Transverse colon (tissue), 4 donors: ENCODE results near the gene C2orf42.
A peak's percentile ranks its signal among the peaks of the same experiment; 100 is the strongest.

ENCODE experiments used
- POLR2A ChIP-seq: fragments of 450-650 bp; IDR thresholded peaks from one replicate; pipeline ENCODE4 v1.6.1; 2016; ENCODE audit warnings: antibody characterized with exemption, mild to moderate bottlenecking, moderate library complexity
- POLR2AphosphoS5 ChIP-seq, 3 donors: sonication (generic); formaldehyde crosslinking; IDR thresholded peaks; one replicate each; pipeline ENCODE4 v1.6.1; 2016; ENCODE audit warnings: antibody characterized with exemption in 3 of 3
- TF ChIP-seq, protein P1 (sequence below), 5 experiments: fragments of 200-600 bp in 3 of 5; fragments of 450-650 bp in 2 of 5; sonication (generic) in 3 of 5; IDR thresholded peaks; 1 replicate in 2 of 5; 2 replicates in 3 of 5; pipeline ENCODE4 v1.5.1; 2016 to 2017; ENCODE audit warnings: antibody characterized with exemption in 5 of 5, inconsistent platforms in 3 of 5, mild to moderate bottlenecking in 2 of 5, moderate library complexity in 1 of 5

DNA sequence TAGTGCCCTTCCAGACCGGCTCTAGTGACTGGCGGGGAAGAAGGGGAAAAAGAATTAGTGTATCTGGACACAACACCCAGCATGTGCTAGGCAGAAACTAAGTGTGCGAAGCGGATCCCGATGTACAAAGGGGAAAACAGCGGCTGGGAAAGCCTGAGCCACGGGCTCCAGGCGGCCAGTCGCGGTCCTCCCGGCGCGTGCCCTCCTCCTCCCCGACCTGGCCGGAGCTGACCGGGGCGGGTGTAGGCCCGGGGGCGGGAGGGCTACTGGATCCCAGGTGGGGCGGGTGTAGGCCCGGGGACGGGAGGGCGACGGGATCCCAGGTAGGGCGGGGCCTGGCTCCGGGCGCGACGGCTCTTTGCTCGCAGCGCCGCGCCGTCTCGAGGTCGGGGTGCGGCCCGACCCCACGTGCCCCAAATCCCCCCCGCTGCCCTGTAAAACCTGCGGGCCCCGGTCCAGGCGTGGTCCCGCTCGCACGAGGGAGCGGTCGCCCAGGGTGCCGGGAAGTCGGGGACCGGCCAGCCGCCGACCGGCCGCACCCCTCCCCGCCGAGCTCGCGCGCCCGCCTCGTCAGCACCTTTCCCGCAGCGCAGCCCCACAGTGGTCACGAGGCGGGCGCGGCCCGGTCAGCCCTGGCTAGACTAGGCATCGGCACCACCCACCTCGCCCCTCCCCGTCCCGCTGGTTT lies 48.8 kb downstream of the C2orf42 start:
- TF ChIP-seq, protein P1, sequence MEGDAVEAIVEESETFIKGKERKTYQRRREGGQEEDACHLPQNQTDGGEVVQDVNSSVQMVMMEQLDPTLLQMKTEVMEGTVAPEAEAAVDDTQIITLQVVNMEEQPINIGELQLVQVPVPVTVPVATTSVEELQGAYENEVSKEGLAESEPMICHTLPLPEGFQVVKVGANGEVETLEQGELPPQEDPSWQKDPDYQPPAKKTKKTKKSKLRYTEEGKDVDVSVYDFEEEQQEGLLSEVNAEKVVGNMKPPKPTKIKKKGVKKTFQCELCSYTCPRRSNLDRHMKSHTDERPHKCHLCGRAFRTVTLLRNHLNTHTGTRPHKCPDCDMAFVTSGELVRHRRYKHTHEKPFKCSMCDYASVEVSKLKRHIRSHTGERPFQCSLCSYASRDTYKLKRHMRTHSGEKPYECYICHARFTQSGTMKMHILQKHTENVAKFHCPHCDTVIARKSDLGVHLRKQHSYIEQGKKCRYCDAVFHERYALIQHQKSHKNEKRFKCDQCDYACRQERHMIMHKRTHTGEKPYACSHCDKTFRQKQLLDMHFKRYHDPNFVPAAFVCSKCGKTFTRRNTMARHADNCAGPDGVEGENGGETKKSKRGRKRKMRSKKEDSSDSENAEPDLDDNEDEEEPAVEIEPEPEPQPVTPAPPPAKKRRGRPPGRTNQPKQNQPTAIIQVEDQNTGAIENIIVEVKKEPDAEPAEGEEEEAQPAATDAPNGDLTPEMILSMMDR (IDR thresholded peaks at IDR 0.05), result no peak
- TF ChIP-seq POLR2A (peak; percentile 84), POLR2AphosphoS5 (IDR thresholded peaks at IDR 0.05) (peak; percentile 61 to 91 (median 77))
